Fibroblast of lung (primary cell): ENCODE results near the gene KRT36. TPM values are rescaled to one million over a fixed set of nuclear protein-coding genes. Genes with fewer than 3 reads are reported as not detected.

Experiments used
- DNase-seq, 2 donors: peaks; one replicate each; pipeline versions ENCODE4 v3.0.0 to v3.0.0-alpha.2; 2010; ENCODE audit warnings: low read depth in 2 of 2
- H2AFZ ChIP-seq: 2 replicates; pipeline ENCODE4 v1.5.1; 2012; ENCODE audit warnings: low read length, control low read depth, inconsistent platforms
- H3K27ac ChIP-seq: 2 replicates; pipeline ENCODE4 v1.5.1; 2011; ENCODE audit warnings: low read length, control low read depth; ENCODE audit not compliant: insufficient read depth
- H3K27me3 ChIP-seq: 2 replicates; pipeline ENCODE4 v1.5.1; 2011; ENCODE audit warnings: mild to moderate bottlenecking, low read length; ENCODE audit not compliant: control insufficient read depth, insufficient read depth
- H3K36me3 ChIP-seq: 2 replicates; pipeline ENCODE4 v1.5.1; 2011; ENCODE audit warnings: low read length; ENCODE audit not compliant: control insufficient read depth, insufficient read depth
- H3K4me1 ChIP-seq: 2 replicates; pipeline ENCODE4 v1.5.1; 2011; ENCODE audit warnings: low read length; ENCODE audit not compliant: control insufficient read depth, insufficient read depth; ENCODE audit errors: extremely low read depth
- H3K4me2 ChIP-seq: 2 replicates; pipeline ENCODE4 v1.5.1; 2011; ENCODE audit warnings: low read length, control low read depth; ENCODE audit not compliant: insufficient read depth; ENCODE audit errors: extremely low read depth
- H3K4me3 ChIP-seq, 4 experiments: fragments of 200-600 bp in 1 of 4; sonication (generic) in 1 of 4; replicated peaks in 1 of 4; 2 replicates each; pipeline ENCODE4 v1.5.1; 2011 to 2016; ENCODE audit warnings: low read length in 4 of 4, low read depth in 3 of 4, mild to moderate bottlenecking in 3 of 4, control low read depth in 2 of 4, inconsistent platforms in 1 of 4, mixed read lengths in 1 of 4; ENCODE audit not compliant: insufficient read depth in 1 of 4; ENCODE audit errors: control extremely low read depth in 1 of 4
- H3K79me2 ChIP-seq: 2 replicates; pipeline ENCODE4 v1.5.1; 2012; ENCODE audit warnings: mild to moderate bottlenecking, low read length, inconsistent platforms; ENCODE audit not compliant: control insufficient read depth, insufficient read depth
- H3K9ac ChIP-seq: 2 replicates; pipeline ENCODE4 v1.5.1; 2011; ENCODE audit warnings: mild to moderate bottlenecking, low read length, control low read depth; ENCODE audit not compliant: insufficient read depth
- H3K9me3 ChIP-seq: 2 replicates; pipeline ENCODE4 v1.5.1; 2012; ENCODE audit warnings: low read depth, low read length; ENCODE audit not compliant: control insufficient read depth, insufficient read depth
- H4K20me1 ChIP-seq: 2 replicates; pipeline ENCODE4 v1.5.1; 2011; ENCODE audit warnings: low read length; ENCODE audit not compliant: control insufficient read depth, insufficient read depth; ENCODE audit errors: extremely low read depth
- EZH2 ChIP-seq: IDR thresholded peaks from 2 replicates; pipeline ENCODE4 v1.5.1; 2012; ENCODE audit warnings: low read length, control low read depth, mild to moderate bottlenecking; ENCODE audit errors: missing control alignments
- polyA plus RNA-seq, 2 donors: library from polyadenylated mRNA; depleted of rRNA in 1 of 2; stranded (reverse) in 1 of 2; unstranded in 1 of 2; fragments of >200 nt; gene quantifications; 2 replicates each; pipeline ENCODE4 v1.2.1, GENCODE V29; 2011 to 2012; ENCODE audit warnings: missing spikeins in 1 of 2
- total RNA-seq: library from RNA; depleted of rRNA; stranded (reverse); fragments of >200 nt; gene quantifications from 2 replicates; pipeline ENCODE4 v1.2.1, GENCODE V29; 2014
- TF ChIP-seq, protein P1 (sequence below), 2 donors: IDR thresholded peaks in 1 of 2; conservative IDR thresholded peaks in 1 of 2; 1 replicate in 1 of 2; 2 replicates in 1 of 2; pipeline ENCODE4 v1.5.1; 2011 to 2012; ENCODE audit warnings: low read length in 2 of 2, control low read depth in 1 of 2, inconsistent platforms in 1 of 2, low read depth in 1 of 2, mild to moderate bottlenecking in 1 of 2

KRT36 gene
- total and polyA plus RNA-seq, 2 donors (not counting 1 experiment from before 2014, with no cell fraction given): 0.03 TPM; not detected in 1

GRCh38 chr17:41475421-41475820, 14.3 kb downstream of the KRT36 start:
- Histone ChIP-seq H3K36me3 (no peaks in the 10 kb centered on the region), H3K9ac (no peak overlapping the region), H4K20me1 (no peaks in the 10 kb centered on the region), H3K4me3 (no peak overlapping the region), H3K27ac (no peak overlapping the region), H3K9me3 (no peaks in the 10 kb centered on the region), H3K27me3 (no peaks in the 10 kb centered on the region), H3K79me2 (no peaks in the 10 kb centered on the region), H2AFZ (no peak overlapping the region), H3K4me1 (no peaks in the 10 kb centered on the region), H3K4me2 (no peak overlapping the region)
- no peak for DNase-seq
- no peak for TF ChIP-seq EZH2
- TF ChIP-seq, protein P1, sequence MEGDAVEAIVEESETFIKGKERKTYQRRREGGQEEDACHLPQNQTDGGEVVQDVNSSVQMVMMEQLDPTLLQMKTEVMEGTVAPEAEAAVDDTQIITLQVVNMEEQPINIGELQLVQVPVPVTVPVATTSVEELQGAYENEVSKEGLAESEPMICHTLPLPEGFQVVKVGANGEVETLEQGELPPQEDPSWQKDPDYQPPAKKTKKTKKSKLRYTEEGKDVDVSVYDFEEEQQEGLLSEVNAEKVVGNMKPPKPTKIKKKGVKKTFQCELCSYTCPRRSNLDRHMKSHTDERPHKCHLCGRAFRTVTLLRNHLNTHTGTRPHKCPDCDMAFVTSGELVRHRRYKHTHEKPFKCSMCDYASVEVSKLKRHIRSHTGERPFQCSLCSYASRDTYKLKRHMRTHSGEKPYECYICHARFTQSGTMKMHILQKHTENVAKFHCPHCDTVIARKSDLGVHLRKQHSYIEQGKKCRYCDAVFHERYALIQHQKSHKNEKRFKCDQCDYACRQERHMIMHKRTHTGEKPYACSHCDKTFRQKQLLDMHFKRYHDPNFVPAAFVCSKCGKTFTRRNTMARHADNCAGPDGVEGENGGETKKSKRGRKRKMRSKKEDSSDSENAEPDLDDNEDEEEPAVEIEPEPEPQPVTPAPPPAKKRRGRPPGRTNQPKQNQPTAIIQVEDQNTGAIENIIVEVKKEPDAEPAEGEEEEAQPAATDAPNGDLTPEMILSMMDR (conservative IDR thresholded peaks at IDR 0.05 in 1 of 2, IDR thresholded peaks at IDR 0.05 in 1 of 2; ENCODE audit: low read depth in 1 of 2, low read length in 2 of 2): no peak

- no peak overlapping the region for H3K27ac ChIP-seq
- no peak for TF ChIP-seq EZH2
- TF ChIP-seq, protein P1 (conservative IDR thresholded peaks at IDR 0.05 in 1 of 2, IDR thresholded peaks at IDR 0.05 in 1 of 2; ENCODE audit: low read depth in 1 of 2, low read length in 2 of 2): no peak
- H3K9me3 ChIP-seq: no peaks in the 10 kb centered on the region
- H4K20me1 ChIP-seq: no peaks in the 10 kb centered on the region
- no peaks in the 10 kb centered on the region for H3K27me3 ChIP-seq
- H2AFZ ChIP-seq: no peak overlapping the region
- no peaks in the 10 kb centered on the region for H3K36me3 ChIP-seq
- no peaks in the 10 kb centered on the region for H3K79me2 ChIP-seq
- H3K4me1 ChIP-seq: no peaks in the 10 kb centered on the region
- no peak for DNase-seq
- H3K4me2 ChIP-seq: no peak overlapping the region
- no peak overlapping the region for H3K9ac ChIP-seq
- no peak overlapping the region for H3K4me3 ChIP-seq
Measured at GRCh38 chr17:41474863-41475262, 14.8 kb downstream of the KRT36 start.

DNA sequence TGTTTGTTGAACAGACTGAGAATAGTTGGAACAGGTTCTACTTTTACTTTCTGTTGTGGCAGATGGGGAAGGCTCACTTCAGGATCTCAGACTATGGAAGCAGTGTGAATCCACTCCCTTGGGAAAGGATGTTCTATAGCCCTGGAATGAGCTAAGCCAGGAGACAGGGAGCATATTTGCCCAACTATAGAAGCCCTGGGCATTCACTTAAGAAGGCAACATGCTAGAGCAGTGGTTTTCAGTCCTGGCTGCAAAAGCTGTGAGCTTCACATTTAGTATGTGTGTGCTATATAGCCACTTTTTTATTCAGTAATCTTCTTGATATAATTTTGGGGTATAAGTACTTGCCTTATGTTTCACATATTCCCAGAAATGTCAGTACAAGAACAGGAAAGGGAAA, 21.4 kb downstream of the KRT36 start:
- H3K27ac ChIP-seq: no peak overlapping the region
- no peak overlapping the region for H2AFZ ChIP-seq
- no peaks in the 10 kb centered on the region for H3K79me2 ChIP-seq
- no peak overlapping the region for H3K4me3 ChIP-seq
- no peaks in the 10 kb centered on the region for H3K9me3 ChIP-seq
- peaks cover 6% of the 10 kb centered on the region for H3K27me3 ChIP-seq
- DNase-seq: no peak
- no peaks in the 10 kb centered on the region for H4K20me1 ChIP-seq
- no peaks in the 10 kb centered on the region for H3K36me3 ChIP-seq
- peaks cover 4% of the 10 kb centered on the region for H3K4me1 ChIP-seq
- H3K4me2 ChIP-seq: no peak overlapping the region
- TF ChIP-seq EZH2: no peak
- TF ChIP-seq, protein P1 (conservative IDR thresholded peaks at IDR 0.05 in 1 of 2, IDR thresholded peaks at IDR 0.05 in 1 of 2; ENCODE audit: low read depth in 1 of 2, low read length in 2 of 2): no peak
- no peak overlapping the region for H3K9ac ChIP-seq
